K562 (cell line): ENCODE data around the gene RSU1. TPM values are rescaled to one million over a fixed set of nuclear protein-coding genes. Genes with fewer than 3 reads are reported as not detected.

ENCODE experiments used
- ATAC-seq: fragments of 200-7000 bp; cut with Tn5 transposase; 3 replicates; pipeline ENCODE4 v1.9.1; 2020; ENCODE audit warnings: moderate library complexity
- BruUV-seq: library from RNA; stranded (reverse); fragments of 400-500 nt; replicated peaks from 2 replicates; lab custom pipeline; 2021; lab: Mats Ljungman, UMichigan
- CTCF ChIA-PET: fragments of 300-600 bp; formaldehyde crosslinking; extraction: SDS; loops from one replicate; lab custom pipeline; 2021; ENCODE audit warnings: low intra/inter-chr PET ratio; lab: Yijun Ruan, JAX
- POLR2A ChIA-PET: fragments of 300-600, 350-650 bp; sonication (Branson Sonifier 250); formaldehyde crosslinking; extraction: SDS; loops from one replicate; lab custom pipeline; 2021; ENCODE audit warnings: antibody characterized with exemption, inconsistent platforms; lab: Yijun Ruan, JAX
- DNase-seq, 4 experiments: peaks; one replicate each; pipeline versions ENCODE4 v3.0.0 to v3.0.0-alpha.2; 2011 to 2018; ENCODE audit warnings: low spot score in 3 of 4, mixed read lengths in 3 of 4; ENCODE audit errors: extremely low read depth in 1 of 4
- FAIRE-seq: peaks from 2 replicates; lab custom pipeline; 2011; peaks lifted over from hg19 to GRCh38; lab: Jason Lieb, UNC
- H2AFZ ChIP-seq: 2 replicates; pipeline ENCODE4 v1.6.0; 2011; ENCODE audit warnings: low read depth, low read length, control low read depth, inconsistent platforms
- H3K27ac ChIP-seq: fragments of 200-600 bp; 3 replicates; pipeline ENCODE4 v1.8.0; 2011; ENCODE audit warnings: low read depth, mild to moderate bottlenecking, control low read depth, inconsistent platforms, low read length, moderate library complexity, mixed read lengths; ENCODE audit errors: extremely low read depth
- H3K27me3 ChIP-seq, 2 experiments: fragments of 300-600 bp in 1 of 2; 2 replicates in 1 of 2; 3 replicates in 1 of 2; pipeline versions ENCODE4 v1.6.0 to v1.8.0; 2011; ENCODE audit warnings: inconsistent platforms in 2 of 2, low read length in 2 of 2, mild to moderate bottlenecking in 1 of 2, mixed read lengths in 1 of 2, moderate library complexity in 1 of 2; ENCODE audit not compliant: control insufficient read depth in 2 of 2, insufficient read depth in 2 of 2
- H3K36me3 ChIP-seq: fragments of 300-600 bp; 3 replicates; pipeline ENCODE4 v1.8.0; 2011; ENCODE audit warnings: mild to moderate bottlenecking, low read length, inconsistent platforms; ENCODE audit not compliant: control insufficient read depth, insufficient read depth
- H3K4me1 ChIP-seq, 2 experiments: fragments of 200-600 bp in 1 of 2; replicated peaks in 1 of 2; 2 replicates in 1 of 2; 3 replicates in 1 of 2; pipeline versions ENCODE4 v1.5.1 to v1.8.0; 2011; ENCODE audit warnings: inconsistent platforms in 2 of 2, low read length in 2 of 2, mild to moderate bottlenecking in 1 of 2, mixed read lengths in 1 of 2, moderate library complexity in 1 of 2; ENCODE audit not compliant: control insufficient read depth in 2 of 2, insufficient read depth in 2 of 2
- H3K4me2 ChIP-seq: 2 replicates; pipeline ENCODE4 v1.6.1; 2011; ENCODE audit warnings: low read length, control low read depth, inconsistent platforms, mixed read lengths; ENCODE audit not compliant: insufficient read depth
- H3K4me3 ChIP-seq: fragments of 200-600 bp; sonication (generic), shearing (Covaris generic); 2 replicates; pipeline ENCODE4 v1.5.1; 2016; ENCODE audit warnings: control low read depth, inconsistent platforms
- H3K79me2 ChIP-seq: fragments of 200-600 bp; 3 replicates; pipeline ENCODE4 v1.8.0; 2011; ENCODE audit warnings: low read length, inconsistent platforms; ENCODE audit not compliant: control insufficient read depth, insufficient read depth
- H3K9ac ChIP-seq, 2 experiments: 2 replicates each; pipeline versions ENCODE4 v1.6.0 to v1.6.1; 2011; ENCODE audit warnings: low read depth in 2 of 2, low read length in 2 of 2, control low read depth in 1 of 2, inconsistent platforms in 1 of 2, mild to moderate bottlenecking in 1 of 2, mixed read lengths in 1 of 2; ENCODE audit not compliant: insufficient read depth in 1 of 2
- H3K9me1 ChIP-seq: one replicate; pipeline ENCODE4 v1.6.0; 2011; ENCODE audit warnings: inconsistent platforms, mild to moderate bottlenecking, low read length, moderate library complexity; ENCODE audit not compliant: control insufficient read depth, insufficient read depth
- H3K9me3 ChIP-seq: replicated peaks from 2 replicates; pipeline ENCODE4 v1.5.1; 2011; ENCODE audit warnings: low read depth, low read length, inconsistent platforms; ENCODE audit not compliant: control insufficient read depth, insufficient read depth
- H4K20me1 ChIP-seq: replicated peaks from 2 replicates; pipeline ENCODE4 v1.6.1; 2011; ENCODE audit warnings: low read length, inconsistent platforms, mixed read lengths; ENCODE audit not compliant: control insufficient read depth, insufficient read depth
- PTTG1 ChIP-seq: fragments of 450-650 bp; IDR thresholded peaks from 2 replicates; pipeline ENCODE4 v1.6.1; 2016; ENCODE audit warnings: low read depth, mild to moderate bottlenecking, missing genetic modification characterization, missing compliant biosample characterization
- SRF ChIP-seq, 2 experiments: fragments of 250-450, 450-650 bp in 1 of 2; sonication (Bioruptor Pico) in 1 of 2; sonication (generic) in 1 of 2; formaldehyde crosslinking; IDR thresholded peaks; 2 replicates each; pipeline versions ENCODE4 v1.5.0 to v1.5.1; 2020 to 2022; ENCODE audit warnings: mild to moderate bottlenecking in 1 of 2, missing genetic modification reagents in 1 of 2
- STAT5A ChIP-seq: IDR thresholded peaks from 2 replicates; pipeline ENCODE4 v1.6.1; 2012; ENCODE audit warnings: low read length, inconsistent platforms, borderline replicate concordance
- TRIM28 ChIP-seq: fragments of 450-650 bp; IDR thresholded peaks from 2 replicates; pipeline ENCODE4 v1.6.1; 2017
- TSC22D4 ChIP-seq: fragments of 450-650 bp; IDR thresholded peaks from 2 replicates; pipeline ENCODE4 v1.6.1; 2016; ENCODE audit warnings: missing genetic modification characterization, missing biosample characterization, control low read depth
- ZNF184 ChIP-seq: sonication (generic); formaldehyde crosslinking; IDR thresholded peaks from 2 replicates; pipeline ENCODE4 v1.5.0; 2020; ENCODE audit warnings: missing genetic modification reagents
- WGBS: fragments of 100-300 bp; shearing (Covaris generic); methylation state at CpG from one replicate; pipeline ENCODE4 v1.1.6; 2016; ENCODE audit warnings: low coverage, mixed read lengths; ENCODE audit not compliant: insufficient coverage; ENCODE audit errors: missing lambda C conversion rate; 5-methylcytosine and 5-hydroxymethylcytosine counted together
- in situ Hi-C: fragments of 300-500 bp; cut with MboI; formaldehyde crosslinking; loops from 4 replicates; pipeline ENCODE4 v1.15.0; 2018; ENCODE audit warnings: inconsistent platforms, mixed read lengths
- intact Hi-C: fragments of 100-400 bp; cut with micrococcal nuclease; formaldehyde crosslinking; loops from 2 replicates; pipeline ENCODE4 v1.14.2; 2022
- polyA plus RNA-seq, 8 experiments: library from polyadenylated mRNA; depleted of rRNA in 4 of 8; stranded (reverse) in 5 of 8; unstranded in 3 of 8; fragments of >200 nt; fragmentation: Nextera tagmentation in 2 of 8; fragmentation: Illumina TruSeq in 1 of 8; extraction: Ambion mirVana in 2 of 8; extraction: Trizol in 1 of 8; gene quantifications; 2 replicates each; pipeline versions ENCODE4 v1.2.1 to v1.2.3, GENCODE V29; 2011 to 2014; ENCODE audit warnings: inconsistent platforms in 1 of 8, missing spikeins in 1 of 8
- total RNA-seq, 7 experiments: library from RNA; depleted of rRNA in 6 of 7; stranded (reverse); fragments of >200 nt in 6 of 7; fragmentation: Illumina TruSeq in 2 of 7; extraction: Trizol in 2 of 7; gene quantifications; 2 replicates each; pipeline versions ENCODE4 v1.2.1 to v1.2.3, GENCODE V29; 2011 to 2021; ENCODE audit warnings: low replicate concordance in 1 of 7
- TF ChIP-seq, protein P1 (sequence below), 2 experiments: fragments of 250-450 bp in 1 of 2; fragments of 450-650 bp in 1 of 2; sonication (Bioruptor Pico) in 1 of 2; IDR thresholded peaks; 2 replicates each; pipeline versions ENCODE4 v1.6.1 to v1.8.0; 2016 to 2021; ENCODE audit warnings: mild to moderate bottlenecking in 2 of 2, moderate library complexity in 2 of 2, missing compliant biosample characterization in 1 of 2, missing genetic modification characterization in 1 of 2

The RSU1 gene
- total and polyA plus RNA-seq, 9 of the 15 experiments (the other 6 are each of a cell fraction or from before 2014, with no cell fraction given): 18.8 to 67.3 (median 31.5) TPM

DNA sequence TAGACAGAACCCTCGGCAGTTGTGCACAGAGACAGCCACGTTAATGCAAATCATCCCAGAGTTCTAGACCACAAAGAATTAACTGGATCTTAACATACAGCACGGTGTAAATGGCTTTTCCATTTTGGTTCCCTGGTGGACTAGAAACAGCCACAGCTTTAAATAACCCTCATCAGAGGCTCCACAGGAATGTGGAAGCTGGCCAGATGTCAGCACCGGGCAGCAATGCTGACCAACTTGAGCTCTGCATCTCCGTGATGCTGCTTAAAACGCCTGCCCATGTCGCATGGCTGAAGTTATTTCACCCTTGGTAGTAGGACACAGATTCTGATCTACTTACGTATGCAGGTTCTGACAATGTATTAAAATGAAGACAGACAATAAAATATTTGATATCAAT lies 24.5 kb downstream of the RSU1 start:
- Histone ChIP-seq H3K4me1 (no peaks in the 10 kb centered on the region), H3K9ac (no peak overlapping the region), H3K79me2 (no peaks in the 10 kb centered on the region), H3K9me3 (no peaks in the 10 kb centered on the region), H3K27me3 (no peaks in the 10 kb centered on the region), H3K9me1 (no peaks in the 10 kb centered on the region), H3K27ac (no peak overlapping the region), H3K4me2 (no peak overlapping the region), H3K4me3 (no peak overlapping the region), H3K36me3 (no peaks in the 10 kb centered on the region), H4K20me1 (no peaks in the 10 kb centered on the region), H2AFZ (no peak overlapping the region)
- intact Hi-C loops (no loop called here), in situ Hi-C loops (loop anchor here (25.0 kb wide), 1 partner anchor 1355 kb away; no protein-coding TSS in a partner anchor)
- DNase-seq (no peak), FAIRE-seq (no peak), ATAC-seq (no peak)
- ChIA-PET CTCF (no interaction called here), POLR2A (no interaction called here)
- no TSS peak for BruUV-seq
- no peak for TF ChIP-seq TRIM28
- WGBS: 58% methylated on average over 8 of the region's 8 CpGs

- WGBS: 45% methylated on average over 4 of the region's 4 CpGs
- ATAC-seq: no peak
Measured at GRCh38 chr10:16789765-16790164, 27.5 kb downstream of the RSU1 start.

More at GRCh38 chr10:16789765-16790164, 27.5 kb downstream of the RSU1 start:
- intact Hi-C loops: no loop called here
- Histone ChIP-seq H3K9ac (no peak overlapping the region), H3K9me1 (no peaks in the 10 kb centered on the region), H3K4me2 (no peak overlapping the region), H3K27me3 (no peaks in the 10 kb centered on the region), H2AFZ (no peak overlapping the region), H3K9me3 (no peaks in the 10 kb centered on the region), H4K20me1 (no peaks in the 10 kb centered on the region), H3K79me2 (no peaks in the 10 kb centered on the region), H3K36me3 (no peaks in the 10 kb centered on the region), H3K27ac (no peak overlapping the region), H3K4me1 (no peaks in the 10 kb centered on the region; a peak in 1 of 5 replicates), H3K4me3 (no peak overlapping the region)
- BruUV-seq: no TSS peak
- ChIA-PET CTCF (no interaction called here), POLR2A (no interaction called here)
- FAIRE-seq (no peak), DNase-seq (no peak)
- in situ Hi-C loops: loop anchor here (25.0 kb wide), 1 partner anchor 1352 kb away; no protein-coding TSS in a partner anchor
- TF ChIP-seq, protein P1, sequence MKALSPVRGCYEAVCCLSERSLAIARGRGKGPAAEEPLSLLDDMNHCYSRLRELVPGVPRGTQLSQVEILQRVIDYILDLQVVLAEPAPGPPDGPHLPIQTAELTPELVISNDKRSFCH (CRISPR knock-in tag; IDR thresholded peaks at IDR 0.05): no peak
- TF ChIP-seq, protein P1 (tag; IDR thresholded peaks at IDR 0.05): no peak
- no peak for TF ChIP-seq PTTG1 (tag)
- no peak for TF ChIP-seq ZNF184 (CRISPR knock-in tag)
- TF ChIP-seq TSC22D4 (tag): no peak
- TF ChIP-seq STAT5A: no peak
- TF ChIP-seq SRF (CRISPR knock-in tag; IDR thresholded peaks at IDR 0.05): no peak
